Heart left ventricle (tissue), 13 donors: ENCODE measurements around the gene KMO.

ENCODE experiments used
- CTCF ChIP-seq, 12 donors: fragments of 200-600 bp; sonication (generic) in 4 of 12; IDR thresholded peaks; one replicate each; pipeline versions ENCODE4 v1.5.0 to v1.8.0; 2018 to 2022; ENCODE audit warnings: antibody characterized with exemption in 12 of 12, mild to moderate bottlenecking in 5 of 12
- POLR2A ChIP-seq, 2 donors: fragments of 450-650 bp; IDR thresholded peaks; one replicate each; pipeline ENCODE4 v1.6.1; 2017; ENCODE audit warnings: antibody characterized with exemption in 2 of 2, mild to moderate bottlenecking in 2 of 2, moderate library complexity in 2 of 2
- donor health status: ischemic (EF 13 %, LVEDD 7.1; RV severe dilation, severe dysfunction).
- donor health status: DM: no; HTN: yes; CAD: no.
- donor health status: DM: no; HTN: no; CAD: no.
- donor health status: ischemic (EF 25% LVEDD 6.9; RV normal size, moderate dysfunction).
- donor health status: ischemic (EF 25% LVEDD 5.7; RV mildly dilated, moderate dysfunction).
- donor health status: ischemic (EF 35%, LVEDD 5.7; RV mildly dilated, moderate dysfunction).
- donor health status: nonischemic (EF 11% LVEDD 7.7; RV severe dilation, severe dysfunction).
- donor health status: DM: yes; HTN: yes; CAD: no.
- donor health status: PGD.
- donor health status: ischemic (EF 29% LVEDD 5.4; RV normal size, mild dysfunction).
- donor health status: nonischemic (EF 23%, LVEDD 6.1; RV moderate dilation, normal function).

DNA sequence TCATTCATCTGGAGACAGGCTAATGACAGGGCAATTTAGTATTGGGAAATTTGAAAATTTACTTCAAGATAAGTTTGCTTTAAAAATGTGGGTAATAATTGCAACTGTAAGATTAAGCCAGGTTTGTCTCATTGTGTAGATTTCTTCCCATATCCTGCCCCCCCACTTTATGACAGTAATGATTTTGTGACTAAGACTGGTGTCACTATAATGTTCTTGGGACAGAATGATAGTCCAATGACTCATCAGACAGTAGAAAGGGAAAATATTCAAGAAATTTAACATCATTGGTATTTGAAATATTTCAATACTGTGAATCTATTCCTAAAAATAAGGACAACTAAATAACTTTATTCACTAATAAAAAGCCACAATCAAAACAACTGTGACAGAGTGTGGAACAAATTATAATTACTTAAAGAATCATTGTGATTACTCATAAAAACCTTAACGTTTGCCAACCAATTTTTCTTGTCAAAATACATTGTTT lies 49.4 kb upstream of the KMO start:
- TF ChIP-seq CTCF (IDR thresholded peaks at IDR 0.05) (no peak), POLR2A (IDR thresholded peaks at IDR 0.05) (no peak)
